D721Med (cell line): ENCODE measurements around the gene CDH4.

Experiments used
- DNase-seq: peaks from one replicate; pipeline ENCODE4 v3.0.0; 2011; ENCODE audit warnings: low spot score; ENCODE audit not compliant: insufficient read length
- FAIRE-seq: peaks from 2 replicates; lab custom pipeline; 2011; peaks lifted over from hg19 to GRCh38; lab: Jason Lieb, UNC
- TF ChIP-seq, protein P1 (sequence below): IDR thresholded peaks from 2 replicates; pipeline ENCODE4 v1.5.1; 2012; ENCODE audit warnings: mild to moderate bottlenecking, control low read depth; ENCODE audit not compliant: insufficient read depth; ENCODE audit errors: missing control alignments

CDH4 gene

DNA sequence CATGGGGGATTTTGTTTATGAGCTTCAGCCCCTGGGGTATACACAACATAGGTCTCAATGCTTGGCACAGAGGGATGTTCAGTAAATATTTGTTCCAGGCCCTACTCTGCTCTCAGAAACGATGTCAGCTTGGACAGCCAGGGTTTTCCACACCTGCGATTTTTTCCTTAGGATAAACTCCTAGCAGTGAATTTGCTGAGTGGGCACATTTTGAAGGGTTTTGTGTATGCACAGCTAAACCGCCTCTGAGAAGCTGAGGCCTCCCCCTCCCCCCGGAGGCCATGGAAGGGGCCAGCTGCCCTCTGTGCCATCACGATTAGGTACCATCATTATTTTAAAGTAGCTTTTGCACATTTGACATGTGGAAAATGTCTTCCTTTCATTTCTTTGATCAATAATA is 614.1 kb downstream of the CDH4 start:
- DNase-seq (no peak), FAIRE-seq (no peak)
- TF ChIP-seq, protein P1, sequence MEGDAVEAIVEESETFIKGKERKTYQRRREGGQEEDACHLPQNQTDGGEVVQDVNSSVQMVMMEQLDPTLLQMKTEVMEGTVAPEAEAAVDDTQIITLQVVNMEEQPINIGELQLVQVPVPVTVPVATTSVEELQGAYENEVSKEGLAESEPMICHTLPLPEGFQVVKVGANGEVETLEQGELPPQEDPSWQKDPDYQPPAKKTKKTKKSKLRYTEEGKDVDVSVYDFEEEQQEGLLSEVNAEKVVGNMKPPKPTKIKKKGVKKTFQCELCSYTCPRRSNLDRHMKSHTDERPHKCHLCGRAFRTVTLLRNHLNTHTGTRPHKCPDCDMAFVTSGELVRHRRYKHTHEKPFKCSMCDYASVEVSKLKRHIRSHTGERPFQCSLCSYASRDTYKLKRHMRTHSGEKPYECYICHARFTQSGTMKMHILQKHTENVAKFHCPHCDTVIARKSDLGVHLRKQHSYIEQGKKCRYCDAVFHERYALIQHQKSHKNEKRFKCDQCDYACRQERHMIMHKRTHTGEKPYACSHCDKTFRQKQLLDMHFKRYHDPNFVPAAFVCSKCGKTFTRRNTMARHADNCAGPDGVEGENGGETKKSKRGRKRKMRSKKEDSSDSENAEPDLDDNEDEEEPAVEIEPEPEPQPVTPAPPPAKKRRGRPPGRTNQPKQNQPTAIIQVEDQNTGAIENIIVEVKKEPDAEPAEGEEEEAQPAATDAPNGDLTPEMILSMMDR = no peak

DNA sequence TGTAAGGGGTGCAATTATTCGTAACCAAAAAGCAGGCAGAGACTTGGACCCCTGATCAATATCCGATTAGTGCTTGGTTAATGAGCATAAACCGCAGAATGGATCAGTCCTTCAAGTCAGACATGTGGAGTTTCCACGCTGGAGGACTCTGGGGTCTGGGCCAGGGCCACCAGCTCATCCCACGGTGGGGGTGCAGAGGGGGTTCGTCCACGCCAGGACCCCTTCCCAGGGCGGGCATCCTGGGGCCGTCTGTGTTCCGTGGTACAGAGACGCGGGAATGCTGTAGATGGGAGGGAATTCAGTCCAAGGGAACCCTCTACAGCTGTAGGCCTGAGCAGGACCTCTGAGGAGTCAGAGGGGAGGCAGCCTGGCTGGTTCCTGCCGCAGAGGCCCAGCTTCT is 615.9 kb downstream of the CDH4 start:
- no peak for DNase-seq
- no peak for FAIRE-seq
- TF ChIP-seq, protein P1 = no peak

DNA sequence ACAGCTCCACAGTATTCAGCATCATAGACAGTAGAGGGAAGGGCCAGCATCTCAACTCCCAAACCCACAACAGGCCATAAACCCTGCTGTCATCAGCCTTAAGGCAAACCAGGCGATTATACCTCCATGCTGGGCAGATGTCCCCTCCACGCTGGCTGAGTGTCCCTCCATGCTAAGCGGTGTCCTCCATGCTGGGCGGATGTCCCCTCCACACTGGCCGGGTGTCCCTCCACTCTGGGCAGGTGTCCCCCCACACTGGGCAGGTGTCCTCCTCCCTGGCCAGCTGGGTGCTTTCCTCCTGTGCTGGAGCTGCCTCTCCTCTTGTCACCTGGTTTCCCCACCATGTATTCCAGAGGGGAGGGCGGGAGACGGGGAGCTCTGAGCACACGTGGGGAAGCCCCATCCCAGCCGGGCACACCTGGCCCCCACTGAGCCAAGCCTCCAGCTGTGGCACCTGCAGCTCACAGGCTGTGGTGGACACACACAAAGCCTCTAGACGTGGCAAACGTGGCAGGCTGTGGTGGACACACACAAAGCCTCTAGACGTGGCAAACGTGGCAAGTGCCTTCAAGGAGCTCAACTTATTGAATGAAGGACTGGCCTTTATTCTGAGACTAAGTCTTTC is 616.5 kb downstream of the CDH4 start:
- FAIRE-seq (no peak), DNase-seq (no peak)
- TF ChIP-seq, protein P1 = no peak

DNA sequence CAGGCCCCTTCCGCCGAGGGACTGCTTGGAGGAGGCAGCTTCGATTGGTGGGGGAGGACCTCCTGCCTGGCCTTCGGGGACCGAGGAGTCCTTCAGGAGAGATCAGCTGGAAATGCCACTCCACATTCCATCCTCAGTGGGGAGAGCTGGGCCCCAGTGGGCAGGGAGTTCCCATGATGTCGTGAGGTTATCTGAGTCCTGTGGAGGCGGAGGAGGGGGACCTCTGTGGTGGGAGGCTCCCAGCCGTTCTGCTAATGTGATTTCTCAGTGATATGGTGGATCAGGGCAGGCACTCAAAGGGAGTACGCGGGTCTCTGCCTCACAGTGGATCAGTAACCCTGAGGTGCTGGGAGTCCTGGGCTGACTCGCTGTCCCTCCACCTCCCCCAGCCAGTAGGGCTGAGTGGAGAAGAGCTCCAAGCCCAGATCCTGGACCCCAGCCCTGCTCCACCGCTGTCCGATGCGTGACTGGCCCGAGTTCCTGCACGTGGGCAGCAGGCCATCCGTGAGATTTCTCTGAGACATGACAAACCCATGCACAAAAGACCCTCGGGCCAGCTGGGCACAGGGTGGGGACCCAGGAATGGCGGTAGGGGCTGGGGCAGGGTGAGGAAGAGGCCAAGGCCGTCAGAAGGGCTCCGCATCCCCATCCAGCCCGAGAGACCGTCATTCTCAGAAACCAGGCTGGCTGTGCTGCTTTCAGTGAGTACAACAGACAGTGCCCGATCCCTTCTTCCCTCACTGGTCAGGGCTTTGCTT is 617.9 kb downstream of the CDH4 start:
- DNase-seq = no peak
- TF ChIP-seq, protein P1 = no peak
- FAIRE-seq = no peak

DNA sequence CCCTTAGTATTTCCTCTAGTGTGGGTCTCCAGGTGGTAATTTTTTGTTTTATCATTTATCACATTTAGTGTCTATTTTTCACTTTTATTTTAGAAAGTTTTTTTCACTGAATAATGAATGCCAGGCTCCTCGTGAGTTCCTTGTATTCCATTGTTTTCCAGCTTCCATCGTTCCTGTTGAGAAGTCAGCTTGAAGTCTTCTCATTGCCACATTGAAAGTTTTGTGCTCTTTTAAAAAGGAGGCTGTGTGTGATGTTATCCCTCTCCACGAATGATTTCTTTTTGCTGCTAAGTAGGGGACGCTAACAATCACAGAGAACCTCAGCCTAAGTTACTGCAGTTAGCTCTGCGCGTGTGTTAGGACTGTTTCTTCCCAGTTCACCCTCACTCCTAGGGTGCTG is 619.1 kb downstream of the CDH4 start:
- TF ChIP-seq, protein P1 = no peak
- DNase-seq (no peak), FAIRE-seq (no peak)

DNA sequence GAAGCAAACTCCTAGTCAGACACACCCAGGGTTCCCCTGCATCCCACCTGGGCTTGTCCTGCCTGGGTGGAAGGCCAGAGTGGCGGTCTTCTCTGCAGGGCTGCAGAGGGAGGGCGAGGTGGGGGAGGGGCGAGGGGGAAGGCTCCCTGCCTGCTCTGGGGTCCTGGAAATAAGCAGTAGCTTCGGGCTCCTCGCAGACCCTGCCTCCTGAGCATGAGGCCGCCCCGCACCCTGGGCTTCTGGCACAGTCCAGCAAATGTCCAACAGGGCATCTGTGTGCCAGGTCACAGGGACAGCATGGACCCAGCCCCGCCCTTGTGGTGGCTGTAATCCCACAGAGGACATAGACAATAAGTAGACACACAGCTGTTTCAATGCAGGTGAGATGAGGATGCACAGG is 619.9 kb downstream of the CDH4 start:
- FAIRE-seq (no peak), DNase-seq (no peak)
- TF ChIP-seq, protein P1 = no peak

DNA sequence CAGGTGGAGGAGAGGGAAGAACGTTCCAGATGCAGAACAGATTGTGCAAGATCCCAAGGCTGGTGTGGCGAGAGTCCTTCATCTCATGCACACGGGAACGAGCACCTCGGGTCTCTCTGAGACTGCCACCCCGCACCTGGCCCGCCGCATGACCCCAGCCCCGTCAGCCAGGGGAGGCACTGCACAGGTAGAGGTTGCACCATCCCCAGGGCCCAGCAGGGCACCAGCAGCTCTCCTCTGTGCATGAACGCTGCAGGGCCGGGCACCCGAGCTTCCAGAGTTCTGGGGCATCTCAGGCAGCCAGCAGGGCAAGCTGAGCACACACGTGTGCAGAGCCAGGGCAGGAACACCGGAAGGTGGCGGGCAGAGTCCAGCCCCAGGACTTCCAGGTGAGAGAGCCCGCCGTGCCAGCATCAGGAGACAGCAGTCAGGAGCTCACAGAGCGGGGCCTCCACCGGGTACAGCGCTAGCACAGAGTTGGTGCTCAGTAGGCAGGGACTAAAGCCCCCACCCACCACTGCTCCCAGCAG is 620.4 kb downstream of the CDH4 start:
- DNase-seq (no peak), FAIRE-seq (no peak)
- TF ChIP-seq, protein P1 = no peak
